B cell (primary cell): ENCODE results near the gene LPIN3. TPM values are rescaled to one million over a fixed set of nuclear protein-coding genes. Genes with fewer than 3 reads are reported as not detected.

Experiments
- ATAC-seq: fragments of 200-7000 bp; cut with Tn5 transposase; one replicate; pipeline ENCODE4 v1.10.0; 2021; ENCODE audit warnings: low read depth, mild to moderate bottlenecking, moderate number of reproducible peaks, moderate library complexity
- CTCF ChIA-PET: fragments of 350-600 bp; sonication (Branson Sonifier 250); formaldehyde crosslinking; loops from one replicate; lab custom pipeline; 2021; ENCODE audit warnings: antibody characterized with exemption, inconsistent platforms; lab: Charles Lee
- POLR2A ChIA-PET: fragments of 350-600 bp; sonication (Branson Sonifier 250); formaldehyde crosslinking; loops from one replicate; lab custom pipeline; 2021; ENCODE audit warnings: antibody characterized with exemption; lab: Charles Lee
- DNase-seq: peaks from one replicate; pipeline ENCODE4 v3.0.0; 2013
- H2AFZ ChIP-seq: 2 replicates; pipeline ENCODE4 v1.6.1; 2012; ENCODE audit warnings: mild to moderate bottlenecking, low read depth, low read length; ENCODE audit not compliant: insufficient read depth, poor library complexity, severe bottlenecking
- H3K27ac ChIP-seq, 2 donors: 1 replicate in 1 of 2; 2 replicates in 1 of 2; pipeline ENCODE4 v1.5.1; 2012 to 2013; ENCODE audit warnings: low read length in 2 of 2, mild to moderate bottlenecking in 2 of 2, moderate library complexity in 1 of 2
- H3K27me3 ChIP-seq, 4 experiments: fragments of 200-600 bp in 1 of 4; sonication (generic) in 1 of 4; replicated peaks in 1 of 4; 1 replicate in 2 of 4; 2 replicates in 2 of 4; pipeline versions ENCODE4 v1.6.1 to v1.7.0; 2013 to 2016; ENCODE audit warnings: low read length in 3 of 4, mild to moderate bottlenecking in 2 of 4, mixed read lengths in 1 of 4, moderate library complexity in 1 of 4; ENCODE audit not compliant: insufficient read depth in 4 of 4, control insufficient read depth in 3 of 4; ENCODE audit errors: control extremely low read depth in 1 of 4
- H3K36me3 ChIP-seq, 2 experiments: replicated peaks in 1 of 2; 1 replicate in 1 of 2; 2 replicates in 1 of 2; pipeline versions ENCODE4 v1.6.1 to v1.7.1; 2013; ENCODE audit warnings: low read length in 1 of 2; ENCODE audit not compliant: insufficient read depth in 2 of 2, control insufficient read depth in 1 of 2; ENCODE audit errors: control extremely low read depth in 1 of 2, extremely low read depth in 1 of 2
- H3K4me1 ChIP-seq, 2 donors: fragments of 200-600 bp in 1 of 2; sonication (generic) in 1 of 2; 1 replicate in 1 of 2; 2 replicates in 1 of 2; pipeline versions ENCODE4 v1.5.1 to v1.6.1; 2013 to 2017; ENCODE audit warnings: low read length in 2 of 2; ENCODE audit not compliant: control insufficient read depth in 2 of 2, insufficient read depth in 2 of 2
- H3K4me2 ChIP-seq: replicated peaks from 2 replicates; pipeline ENCODE3; 2012; ENCODE audit warnings: mild to moderate bottlenecking, low read depth, low read length; ENCODE audit not compliant: poor library complexity, severe bottlenecking
- H3K4me3 ChIP-seq, 5 experiments: fragments of 200-600 bp in 1 of 5; sonication (generic) in 1 of 5; 1 replicate in 3 of 5; 2 replicates in 2 of 5; pipeline versions ENCODE4 v1.5.1 to v1.7.0; 2011 to 2016; ENCODE audit warnings: low read length in 4 of 5, mild to moderate bottlenecking in 4 of 5, low read depth in 2 of 5, control low read depth in 1 of 5, moderate library complexity in 1 of 5; ENCODE audit not compliant: insufficient read depth in 1 of 5; ENCODE audit errors: control extremely low read depth in 1 of 5, extremely low read depth in 1 of 5
- H3K79me2 ChIP-seq: fragments of 200-600 bp; sonication (generic); one replicate; pipeline ENCODE4 v1.6.0; 2016; ENCODE audit warnings: low read length; ENCODE audit not compliant: control insufficient read depth, insufficient read depth
- H3K9ac ChIP-seq: fragments of 200-600 bp; sonication (generic); 2 replicates; pipeline ENCODE4 v1.6.1; 2017; ENCODE audit warnings: mild to moderate bottlenecking, low read length, moderate library complexity
- H3K9me3 ChIP-seq, 3 donors: one replicate each; pipeline versions ENCODE4 v1.6.1 to v1.7.1; 2013; ENCODE audit warnings: low read length in 2 of 3; ENCODE audit not compliant: control insufficient read depth in 2 of 3, insufficient read depth in 1 of 3; ENCODE audit errors: control extremely low read depth in 1 of 3
- H4K20me1 ChIP-seq: 2 replicates; pipeline ENCODE4 v1.6.0; 2012; ENCODE audit warnings: mild to moderate bottlenecking, low read length; ENCODE audit not compliant: insufficient read depth, control insufficient read depth, poor library complexity, severe bottlenecking
- H3K27ac Mint-ChIP-seq: one replicate; pipeline ENCODE4 v1.8.0; 2021; ENCODE audit warnings: mixed read lengths
- H3K27me3 Mint-ChIP-seq: one replicate; pipeline ENCODE4 v1.8.0; 2021; ENCODE audit warnings: mixed read lengths
- H3K4me1 Mint-ChIP-seq: one replicate; pipeline ENCODE4 v1.8.0; 2021; ENCODE audit warnings: mixed read lengths
- H3K4me3 Mint-ChIP-seq: one replicate; pipeline ENCODE4 v1.8.0; 2021; ENCODE audit warnings: mixed read lengths
- H3K9me3 Mint-ChIP-seq: one replicate; pipeline ENCODE4 v1.8.0; 2022; ENCODE audit warnings: mixed read lengths; ENCODE audit not compliant: insufficient read depth
- EZH2 ChIP-seq: IDR thresholded peaks from 2 replicates; pipeline ENCODE4 v1.6.1; 2012; ENCODE audit warnings: borderline replicate concordance, low read depth, mild to moderate bottlenecking, moderate library complexity, low read length; ENCODE audit not compliant: insufficient read depth, poor library complexity, severe bottlenecking
- WGBS: methylation state at CpG from one replicate; pipeline ENCODE4 v1.1.5; 2013; ENCODE audit warnings: missing lambda C conversion rate; ENCODE audit not compliant: insufficient coverage; 5-methylcytosine and 5-hydroxymethylcytosine counted together
- intact Hi-C: fragments of 100-400 bp; cut with micrococcal nuclease; formaldehyde crosslinking; loops from one replicate; pipeline ENCODE4 v1.10.0; 2022
- polyA plus RNA-seq: library from polyadenylated mRNA; depleted of rRNA; stranded (reverse); fragments of >200 nt; gene quantifications from 2 replicates; pipeline ENCODE4 v1.2.3, GENCODE V29; 2012
- total RNA-seq, 2 donors: library from RNA; stranded (reverse); fragments of 120-200 nt in 1 of 2; gene quantifications; 1 replicate in 1 of 2; 2 replicates in 1 of 2; pipeline versions ENCODE4 v1.2.3 to v1.2.4, GENCODE V29; 2013 to 2022
- TF ChIP-seq, protein P1 (sequence below): fragments of 200-600 bp; IDR thresholded peaks from one replicate; pipeline ENCODE4 v1.8.0; 2022; ENCODE audit warnings: antibody characterized with exemption, mild to moderate bottlenecking

Gene LPIN3
- total and polyA plus RNA-seq, 2 donors (not counting 1 experiment from before 2014, with no cell fraction given), result 0.84 to 1.2 TPM

DNA sequence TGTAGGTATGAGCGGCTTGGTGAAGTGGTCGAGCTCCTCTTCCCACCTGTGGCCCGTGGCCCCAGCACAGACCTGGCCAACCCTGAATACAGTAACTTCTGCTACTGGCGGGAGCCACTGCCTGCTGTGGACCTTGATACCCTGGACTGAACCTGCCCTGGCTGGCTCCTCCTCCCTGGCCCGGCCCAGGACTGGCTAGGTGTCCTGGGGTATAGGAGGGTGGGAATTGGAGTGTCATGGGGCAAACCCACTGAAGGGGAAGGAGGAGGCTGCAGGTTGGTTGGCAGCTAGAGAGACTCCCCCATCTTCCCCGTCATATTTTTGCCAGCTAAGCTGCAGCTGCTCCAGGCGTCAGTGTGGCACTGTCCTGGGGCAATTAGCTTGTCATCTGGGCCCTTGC lies 18.1 kb downstream of the LPIN3 start:
- H3K27ac Mint-ChIP-seq, result no peak overlapping the region
- H3K9me3 ChIP-seq, result no peaks in the 10 kb centered on the region
- 92% methylated on average over 6 of the region's 7 CpGs for WGBS
- H2AFZ ChIP-seq, result no peak overlapping the region
- no peaks in the 10 kb centered on the region for H3K4me1 Mint-ChIP-seq
- no peak overlapping the region for H3K4me3 Mint-ChIP-seq
- H3K4me3 ChIP-seq, result no peak overlapping the region
- H3K36me3 ChIP-seq, result no peaks in the 10 kb centered on the region
- no peak for DNase-seq
- ChIA-PET POLR2A (no interaction called here), CTCF (interaction anchor here (0.7 to 1.0 kb wide), 2 partner anchors 19 to 379 kb away, joined by 3 to 4 read pairs; no protein-coding TSS in a partner anchor)
- H3K79me2 ChIP-seq, result no peaks in the 10 kb centered on the region
- intact Hi-C loops, result no loop called here
- H3K4me2 ChIP-seq, result no peak overlapping the region
- no peak overlapping the region for H3K27ac ChIP-seq
- TF ChIP-seq, protein P1, sequence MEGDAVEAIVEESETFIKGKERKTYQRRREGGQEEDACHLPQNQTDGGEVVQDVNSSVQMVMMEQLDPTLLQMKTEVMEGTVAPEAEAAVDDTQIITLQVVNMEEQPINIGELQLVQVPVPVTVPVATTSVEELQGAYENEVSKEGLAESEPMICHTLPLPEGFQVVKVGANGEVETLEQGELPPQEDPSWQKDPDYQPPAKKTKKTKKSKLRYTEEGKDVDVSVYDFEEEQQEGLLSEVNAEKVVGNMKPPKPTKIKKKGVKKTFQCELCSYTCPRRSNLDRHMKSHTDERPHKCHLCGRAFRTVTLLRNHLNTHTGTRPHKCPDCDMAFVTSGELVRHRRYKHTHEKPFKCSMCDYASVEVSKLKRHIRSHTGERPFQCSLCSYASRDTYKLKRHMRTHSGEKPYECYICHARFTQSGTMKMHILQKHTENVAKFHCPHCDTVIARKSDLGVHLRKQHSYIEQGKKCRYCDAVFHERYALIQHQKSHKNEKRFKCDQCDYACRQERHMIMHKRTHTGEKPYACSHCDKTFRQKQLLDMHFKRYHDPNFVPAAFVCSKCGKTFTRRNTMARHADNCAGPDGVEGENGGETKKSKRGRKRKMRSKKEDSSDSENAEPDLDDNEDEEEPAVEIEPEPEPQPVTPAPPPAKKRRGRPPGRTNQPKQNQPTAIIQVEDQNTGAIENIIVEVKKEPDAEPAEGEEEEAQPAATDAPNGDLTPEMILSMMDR, result no peak
- TF ChIP-seq EZH2, result no peak
- H3K27me3 ChIP-seq, result no peaks in the 10 kb centered on the region
- H4K20me1 ChIP-seq, result no peaks in the 10 kb centered on the region
- H3K4me1 ChIP-seq, result no peaks in the 10 kb centered on the region
- H3K27me3 Mint-ChIP-seq, result no peaks in the 10 kb centered on the region
- no peaks in the 10 kb centered on the region for H3K9me3 Mint-ChIP-seq
- no peak for ATAC-seq
- no peak overlapping the region for H3K9ac ChIP-seq

DNA sequence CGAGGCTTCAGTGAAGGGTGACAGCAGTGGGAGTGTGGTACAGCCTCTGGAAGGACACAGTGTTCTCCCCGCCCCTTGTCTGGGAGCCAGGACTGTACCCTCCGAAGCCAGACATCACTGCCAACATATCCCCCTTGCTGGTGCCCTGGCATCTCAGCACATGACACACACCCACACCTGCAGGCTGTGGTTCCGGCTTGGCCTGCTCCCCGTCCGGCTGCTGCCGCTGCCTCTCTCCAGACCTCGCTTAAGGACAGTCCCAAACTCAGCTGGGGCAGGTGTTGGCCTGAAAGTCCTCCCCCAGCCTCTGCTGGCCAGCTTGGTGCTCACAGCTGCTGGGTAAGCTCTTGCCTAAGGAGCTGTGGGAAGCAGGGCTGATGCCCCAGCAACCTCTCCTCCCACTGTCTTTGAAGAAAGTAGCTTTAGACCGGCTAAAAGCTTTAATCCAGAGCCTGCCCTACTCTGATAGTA lies 19.0 kb downstream of the LPIN3 start:
- no peak overlapping the region for H3K4me2 ChIP-seq
- Mint-ChIP-seq H3K4me3 (no peak overlapping the region), H3K27me3 (peaks cover under 1% of the 10 kb centered on the region), H3K4me1 (no peaks in the 10 kb centered on the region), H3K9me3 (no peaks in the 10 kb centered on the region), H3K27ac (no peak overlapping the region)
- no peaks in the 10 kb centered on the region for H4K20me1 ChIP-seq
- no peaks in the 10 kb centered on the region for H3K36me3 ChIP-seq
- intact Hi-C loops, result no loop called here
- H3K9ac ChIP-seq, result no peak overlapping the region
- 96% methylated on average over 9 of the region's 9 CpGs for whole genome bisulfite sequencing
- H3K4me1 ChIP-seq, result no peaks in the 10 kb centered on the region
- peaks cover 0 to 2% (median 0%) of the 10 kb centered on the region in 4 experiments for H3K27me3 ChIP-seq
- no peak overlapping the region for H3K4me3 ChIP-seq
- no peak overlapping the region for H2AFZ ChIP-seq
- no peaks in the 10 kb centered on the region for H3K79me2 ChIP-seq
- DNase-seq (no peak), ATAC-seq (no peak)
- TF ChIP-seq EZH2, result no peak
- TF ChIP-seq, protein P1, result no peak
- H3K27ac ChIP-seq, result no peak overlapping the region
- H3K9me3 ChIP-seq, result no peaks in the 10 kb centered on the region
- CTCF ChIA-PET, result interaction anchor here (0.7 to 1.2 kb wide), 2 partner anchors 20 to 378 kb away, joined by 3 to 4 read pairs; no protein-coding TSS in a partner anchor
- POLR2A ChIA-PET, result no interaction called here
